SK-N-MC (cell line): ENCODE data around the gene USP17L18.
"Not testable (repeated sequence)": the region's sequence is repeated elsewhere in the genome, so short reads cannot be mapped to it uniquely, and the experiment has no call there.

Source experiments
- FOXP2 ChIP-seq: optimal IDR thresholded peaks from 2 replicates; pipeline ENCODE3; 2011; ENCODE audit warnings: mild to moderate bottlenecking, moderate library complexity; ENCODE audit not compliant: insufficient read depth; ENCODE audit errors: extremely low read length, control extremely low read depth
- POLR2AphosphoS5 ChIP-seq: IDR thresholded peaks from 2 replicates; pipeline ENCODE4 v1.6.1; 2012; ENCODE audit warnings: mild to moderate bottlenecking, low read depth, low read length, borderline replicate concordance

- not testable (repeated sequence) for TF ChIP-seq POLR2AphosphoS5, FOXP2
Measured at GRCh38 chr4:9238461-9238860, 10.0 kb upstream of the USP17L18 start.
